Astrocyte of the cerebellum (primary cell): ENCODE results near the gene COL23A1.

Source experiments
- DNase-seq: peaks from one replicate; pipeline ENCODE4 v3.0.0-alpha.2; 2011; ENCODE audit warnings: low read depth
- H3K4me3 ChIP-seq: 2 replicates; pipeline ENCODE4 v1.5.1; 2011; ENCODE audit warnings: mild to moderate bottlenecking, low read depth, low read length, moderate library complexity
- in situ Hi-C: cut with HindIII; loops from 2 replicates; pipeline ENCODE4 v1.10.0; 2017; ENCODE audit warnings: low sequenced_read_pairs
- TF ChIP-seq, protein P1 (sequence below): IDR thresholded peaks from 2 replicates; pipeline ENCODE4 v1.5.1; 2012; ENCODE audit warnings: low read length, low read depth, moderate library complexity, mild to moderate bottlenecking; ENCODE audit errors: missing control alignments

COL23A1 gene

DNA sequence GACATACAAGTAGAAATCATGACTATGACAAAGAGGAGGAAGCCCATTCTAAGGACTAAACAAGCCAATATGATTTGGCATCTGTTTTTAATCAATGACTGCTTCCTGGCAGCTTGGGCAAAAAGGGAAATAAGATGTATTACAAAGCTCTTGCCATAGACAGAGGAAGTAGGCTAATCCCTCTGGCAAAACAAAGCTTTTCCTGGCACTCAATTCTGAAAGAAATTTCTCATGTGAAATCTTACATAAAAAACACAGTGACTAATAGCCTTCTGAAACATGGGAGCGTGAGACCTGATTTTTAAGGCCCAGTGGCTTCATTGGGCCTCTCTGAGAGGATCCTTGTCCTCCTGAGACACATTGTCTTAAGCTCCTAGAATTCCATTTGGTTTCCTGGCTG, 93.6 kb downstream of the COL23A1 start:
- TF ChIP-seq, protein P1, sequence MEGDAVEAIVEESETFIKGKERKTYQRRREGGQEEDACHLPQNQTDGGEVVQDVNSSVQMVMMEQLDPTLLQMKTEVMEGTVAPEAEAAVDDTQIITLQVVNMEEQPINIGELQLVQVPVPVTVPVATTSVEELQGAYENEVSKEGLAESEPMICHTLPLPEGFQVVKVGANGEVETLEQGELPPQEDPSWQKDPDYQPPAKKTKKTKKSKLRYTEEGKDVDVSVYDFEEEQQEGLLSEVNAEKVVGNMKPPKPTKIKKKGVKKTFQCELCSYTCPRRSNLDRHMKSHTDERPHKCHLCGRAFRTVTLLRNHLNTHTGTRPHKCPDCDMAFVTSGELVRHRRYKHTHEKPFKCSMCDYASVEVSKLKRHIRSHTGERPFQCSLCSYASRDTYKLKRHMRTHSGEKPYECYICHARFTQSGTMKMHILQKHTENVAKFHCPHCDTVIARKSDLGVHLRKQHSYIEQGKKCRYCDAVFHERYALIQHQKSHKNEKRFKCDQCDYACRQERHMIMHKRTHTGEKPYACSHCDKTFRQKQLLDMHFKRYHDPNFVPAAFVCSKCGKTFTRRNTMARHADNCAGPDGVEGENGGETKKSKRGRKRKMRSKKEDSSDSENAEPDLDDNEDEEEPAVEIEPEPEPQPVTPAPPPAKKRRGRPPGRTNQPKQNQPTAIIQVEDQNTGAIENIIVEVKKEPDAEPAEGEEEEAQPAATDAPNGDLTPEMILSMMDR = no peak

DNA sequence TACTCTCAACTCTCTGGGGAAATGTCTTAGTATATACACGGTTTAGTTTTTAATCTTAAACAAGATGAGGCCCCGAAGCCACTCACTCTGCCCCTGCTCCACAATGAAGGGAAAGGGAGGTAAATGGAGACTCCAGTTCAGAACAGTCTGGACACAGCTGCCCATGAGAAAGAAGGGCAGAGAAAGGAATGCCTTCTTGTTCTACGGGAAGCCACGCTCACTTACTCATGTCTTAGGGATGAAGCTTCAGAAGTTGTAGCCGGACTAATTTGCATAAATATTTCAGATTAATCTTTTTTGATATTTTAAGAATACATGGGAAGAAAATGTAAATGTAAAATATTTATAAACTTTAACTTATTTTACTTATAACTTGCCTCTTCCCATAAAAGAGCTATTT, 94.0 kb downstream of the COL23A1 start:
- H3K4me3 ChIP-seq = no peak overlapping the region

More for the DNA sequence above, 93.6 kb downstream of the COL23A1 start:
- DNase-seq = no peak
- H3K4me3 ChIP-seq = no peak overlapping the region
- in situ Hi-C loops = no loop called here

DNA sequence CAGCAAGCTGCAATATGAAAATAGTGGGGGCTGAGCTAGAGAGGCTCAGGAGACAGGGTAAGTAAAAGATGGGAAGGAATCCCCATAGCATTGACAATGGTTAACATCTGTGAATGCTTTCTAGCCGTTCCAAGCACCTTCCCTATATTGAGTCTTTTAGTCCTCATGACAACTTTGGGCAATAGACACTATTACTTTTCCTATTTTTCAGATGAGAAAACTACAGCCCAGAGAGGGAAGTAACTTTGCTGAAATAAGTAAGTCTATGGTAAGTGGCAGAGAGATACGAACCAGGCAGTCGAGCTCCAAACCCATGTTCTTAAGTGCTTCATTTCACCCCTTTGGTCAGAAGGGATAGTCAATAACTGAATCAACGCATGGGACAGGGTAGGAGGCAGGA, 94.5 kb downstream of the COL23A1 start:
- in situ Hi-C loops = no loop called here
- no peak for DNase-seq
- no peak overlapping the region for H3K4me3 ChIP-seq
- TF ChIP-seq, protein P1 = no peak

More for the DNA sequence above, 94.0 kb downstream of the COL23A1 start:
- DNase-seq = no peak
- TF ChIP-seq, protein P1 = no peak
- in situ Hi-C loops = no loop called here

DNA sequence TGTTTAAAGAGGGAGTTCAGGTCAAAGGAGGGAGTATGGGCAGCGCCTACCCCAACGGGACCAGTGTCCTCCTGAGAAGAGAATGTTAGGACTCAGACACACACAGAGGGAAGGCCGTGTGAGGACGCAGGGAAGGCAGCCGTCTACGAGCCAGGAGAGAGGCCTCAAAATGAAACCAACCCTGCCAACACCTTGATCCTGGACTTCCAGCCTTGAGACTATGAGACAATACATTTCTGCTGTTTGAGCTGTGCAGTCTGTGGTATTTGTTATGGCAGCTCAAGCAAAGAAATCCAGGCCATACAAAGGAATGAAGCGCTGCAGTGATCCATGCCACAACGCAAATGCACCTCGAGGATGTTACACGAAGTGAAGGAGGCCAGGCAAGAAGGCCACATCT, 97.9 kb downstream of the COL23A1 start:
- in situ Hi-C loops = no loop called here
- H3K4me3 ChIP-seq = no peak overlapping the region
- DNase-seq = no peak
- TF ChIP-seq, protein P1 = no peak

DNA sequence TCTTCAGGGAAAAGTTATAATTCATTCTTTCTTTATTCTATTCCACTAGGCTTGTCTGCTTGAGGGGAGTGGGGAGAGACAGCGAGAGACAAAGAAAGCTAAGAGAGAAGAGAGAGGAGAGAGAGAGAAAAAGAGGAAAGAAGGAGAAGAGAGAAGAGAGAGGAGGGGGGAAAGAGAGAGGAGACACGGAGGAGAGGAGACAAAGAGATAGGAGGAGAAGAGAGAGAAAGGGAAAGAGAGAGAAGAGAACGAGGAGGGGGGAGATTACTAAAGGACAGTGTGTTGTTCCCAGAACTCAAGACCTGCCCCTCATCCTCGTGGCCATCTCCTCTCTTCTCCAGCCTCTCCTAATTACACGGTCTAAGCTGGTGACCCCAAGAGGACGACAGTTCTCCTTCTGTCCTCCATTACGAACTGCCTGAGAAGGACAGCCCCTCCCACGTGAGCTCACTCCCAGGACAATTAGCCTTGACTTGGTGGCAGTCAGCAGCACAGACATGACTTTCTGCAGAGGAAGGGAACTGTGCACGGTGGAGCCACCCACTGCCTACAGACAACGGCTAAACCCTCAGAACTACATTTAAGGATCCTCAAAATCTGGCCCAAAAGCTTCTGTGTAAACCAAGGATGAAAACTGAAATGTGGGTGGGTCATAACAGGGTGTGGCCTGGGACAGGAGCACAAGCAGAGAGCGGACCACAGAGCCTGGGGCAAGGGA, 99.1 kb downstream of the COL23A1 start:
- DNase-seq = no peak
- in situ Hi-C loops = no loop called here
- H3K4me3 ChIP-seq = no peak overlapping the region
- TF ChIP-seq, protein P1 = no peak

DNA sequence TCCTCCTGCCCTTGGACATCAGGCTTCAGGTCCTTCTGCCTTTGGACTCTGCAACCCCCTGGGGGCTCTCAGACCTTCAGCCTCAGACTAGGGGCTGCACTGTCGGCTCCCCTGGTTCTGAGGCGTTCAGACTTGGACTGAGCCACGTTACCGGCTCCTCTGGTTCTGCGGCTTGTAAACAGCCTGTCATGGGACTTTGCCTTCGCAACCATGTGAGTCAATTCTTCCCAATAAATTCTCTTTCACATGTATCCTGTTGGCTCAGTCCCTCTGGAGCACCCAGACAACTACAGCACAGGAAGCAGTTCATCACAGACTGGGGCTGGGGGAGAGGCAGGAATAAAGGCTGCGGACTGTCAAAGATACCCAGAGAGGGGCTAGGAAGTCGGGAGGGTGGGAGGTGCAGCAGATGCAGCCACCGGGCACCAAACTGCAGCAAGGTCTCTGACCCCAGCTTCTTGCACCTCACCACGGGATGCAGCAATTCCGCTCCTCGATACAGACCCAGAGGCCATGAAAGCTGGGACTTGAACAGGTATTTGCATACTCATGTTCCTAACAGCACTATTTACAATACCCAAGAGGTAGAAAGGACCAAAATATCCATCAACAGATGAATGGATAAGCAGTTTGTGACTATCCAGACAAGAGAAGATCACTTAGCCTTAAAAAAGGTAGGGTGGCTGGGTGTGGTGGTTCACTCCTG, 100.8 kb downstream of the COL23A1 start:
- no peak for DNase-seq
- in situ Hi-C loops = no loop called here
- no peak overlapping the region for H3K4me3 ChIP-seq
- TF ChIP-seq, protein P1 = no peak
